Transverse colon (tissue), 4 donors: Measurements from ENCODE around the gene SRSF7. TPM values are rescaled to one million over a fixed set of nuclear protein-coding genes. Genes with fewer than 3 reads are reported as not detected.
A peak's percentile ranks its signal among the peaks of the same experiment; 100 is the strongest.
"Not testable (repeated sequence)": the region's sequence is repeated elsewhere in the genome, so short reads cannot be mapped to it uniquely, and the experiment has no call there.

Experiments
- DNase-seq: peaks from one replicate; pipeline ENCODE4 v3.0.0-alpha.2; 2019
- H3K27ac ChIP-seq, 4 donors: fragments of 200-600 bp; sonication (generic); 2 replicates each; pipeline ENCODE4 v1.5.1; 2016 to 2018; ENCODE audit warnings: inconsistent platforms in 4 of 4
- H3K27me3 ChIP-seq: fragments of 200-600 bp; sonication (generic); 2 replicates; pipeline ENCODE4 v1.5.1; 2017; ENCODE audit warnings: inconsistent platforms
- H3K36me3 ChIP-seq, 4 donors: fragments of 200-600 bp; sonication (generic); 2 replicates each; pipeline ENCODE4 v1.5.1; 2017 to 2019; ENCODE audit warnings: inconsistent platforms in 4 of 4
- H3K4me1 ChIP-seq, 4 donors: fragments of 200-600 bp; sonication (generic); 2 replicates each; pipeline ENCODE4 v1.5.1; 2017 to 2020; ENCODE audit warnings: inconsistent platforms in 4 of 4
- H3K4me3 ChIP-seq, 4 donors: fragments of 200-600 bp; sonication (generic); 1 replicate in 1 of 4; 2 replicates in 3 of 4; pipeline versions ENCODE4 v1.5.1 to v1.6.1; 2017 to 2019; ENCODE audit warnings: inconsistent platforms in 4 of 4
- H3K9me3 ChIP-seq, 2 donors: fragments of 200-600 bp; sonication (generic); 2 replicates each; pipeline ENCODE4 v1.5.1; 2017 to 2019; ENCODE audit warnings: inconsistent platforms in 2 of 2
- EP300 ChIP-seq: sonication (generic); formaldehyde crosslinking; IDR thresholded peaks from one replicate; pipeline ENCODE4 v1.6.1; 2017; ENCODE audit warnings: antibody characterized with exemption, low read depth
- POLR2A ChIP-seq: fragments of 450-650 bp; IDR thresholded peaks from one replicate; pipeline ENCODE4 v1.6.1; 2016; ENCODE audit warnings: antibody characterized with exemption, mild to moderate bottlenecking, moderate library complexity
- POLR2AphosphoS5 ChIP-seq, 3 donors: sonication (generic); formaldehyde crosslinking; IDR thresholded peaks; one replicate each; pipeline ENCODE4 v1.6.1; 2016; ENCODE audit warnings: antibody characterized with exemption in 3 of 3
- WGBS, 2 donors: methylation state at CpG; one replicate each; pipeline ENCODE4 v1.1.5; 2018; ENCODE audit warnings: low coverage in 1 of 2; 5-methylcytosine and 5-hydroxymethylcytosine counted together
- in situ Hi-C, 4 donors: fragments of 200-750 bp; cut with MboI; loops; one replicate each; pipeline versions ENCODE4 v1.15.0 to v1.15.1; 2017; ENCODE audit warnings: low sequenced_read_pairs in 3 of 4, low pct_ligation_motif_present in 1 of 4, low pct_unique_long_range_greater_than_20kb in 1 of 4
- intact Hi-C: fragments of 100-400 bp; cut with DNase I; formaldehyde crosslinking; loops from one replicate; pipeline ENCODE4 v1.15.1; 2023; ENCODE audit warnings: low total_unique reads
- total RNA-seq, 4 donors: library from RNA; depleted of rRNA; stranded (reverse); fragments of >200 nt; gene quantifications; one replicate each; pipeline ENCODE4 v1.1.0, GENCODE V29; 2016
- TF ChIP-seq, protein P1 (sequence below), 5 experiments: fragments of 200-600 bp in 3 of 5; fragments of 450-650 bp in 2 of 5; sonication (generic) in 3 of 5; IDR thresholded peaks; 1 replicate in 2 of 5; 2 replicates in 3 of 5; pipeline ENCODE4 v1.5.1; 2016 to 2017; ENCODE audit warnings: antibody characterized with exemption in 5 of 5, inconsistent platforms in 3 of 5, mild to moderate bottlenecking in 2 of 5, moderate library complexity in 1 of 5

The SRSF7 gene
- total RNA-seq, 4 donors from 2014 or later = 75.6 to 153 (median 95.0) TPM

DNA sequence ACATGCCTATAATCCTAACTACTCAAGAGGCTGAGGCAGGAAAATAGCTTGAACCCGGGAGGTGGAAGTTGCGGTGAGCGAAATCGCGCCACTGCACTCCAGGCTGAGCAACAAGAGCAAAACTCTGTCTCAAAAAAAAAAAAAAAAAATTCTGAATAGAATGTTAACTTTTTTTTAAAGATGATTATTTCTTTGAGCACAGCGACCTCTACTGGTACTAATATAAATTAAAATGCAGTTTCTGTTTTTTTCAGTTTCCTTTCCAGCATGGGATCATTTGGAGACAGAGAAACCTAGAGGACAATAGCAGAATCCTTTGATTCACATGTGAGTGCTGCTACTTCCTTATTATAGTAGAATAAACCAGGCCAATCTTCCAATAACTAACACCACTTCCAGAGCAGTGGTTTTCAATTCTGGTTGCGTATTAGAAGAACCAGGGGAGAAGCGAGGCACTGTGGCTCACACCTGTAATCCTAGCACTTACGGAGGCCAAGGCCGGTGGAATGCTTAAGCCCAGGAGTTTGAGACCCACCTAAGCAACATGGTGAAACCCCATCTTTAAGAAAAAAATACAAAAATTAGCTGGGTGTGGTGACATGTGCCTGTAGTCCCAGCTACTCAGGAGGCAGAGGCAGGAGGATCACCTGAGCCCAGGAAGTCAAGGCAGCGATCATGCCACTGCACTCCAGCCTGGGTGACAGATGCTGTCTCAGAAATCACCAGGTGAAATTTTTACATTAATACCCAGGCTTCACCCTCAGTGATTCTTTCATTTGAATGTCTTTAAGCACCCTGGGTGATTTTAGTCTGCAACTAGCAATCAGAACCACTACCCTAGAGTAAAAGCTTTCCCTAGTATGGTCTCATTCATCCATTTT, 10.1 kb downstream of the SRSF7 start:
- peaks cover 0 to 27% (median 6%) of the 10 kb centered on the region in 4 donors for H3K36me3 ChIP-seq
- in situ Hi-C loops (loop anchor here in 2 of 4 donors (25.0 kb wide), 1 partner anchor 429 kb away; no protein-coding TSS in a partner anchor), intact Hi-C loops (loop anchor here (5.0 to 10.0 kb wide), 2 partner anchors 206 to 424 kb away; no protein-coding TSS in a partner anchor)
- DNase-seq = no peak
- TF ChIP-seq POLR2A (no peak), EP300 (no peak), POLR2AphosphoS5 (IDR thresholded peaks at IDR 0.05) (peak in 1 of 3 donors; percentile 9)
- TF ChIP-seq, protein P1, sequence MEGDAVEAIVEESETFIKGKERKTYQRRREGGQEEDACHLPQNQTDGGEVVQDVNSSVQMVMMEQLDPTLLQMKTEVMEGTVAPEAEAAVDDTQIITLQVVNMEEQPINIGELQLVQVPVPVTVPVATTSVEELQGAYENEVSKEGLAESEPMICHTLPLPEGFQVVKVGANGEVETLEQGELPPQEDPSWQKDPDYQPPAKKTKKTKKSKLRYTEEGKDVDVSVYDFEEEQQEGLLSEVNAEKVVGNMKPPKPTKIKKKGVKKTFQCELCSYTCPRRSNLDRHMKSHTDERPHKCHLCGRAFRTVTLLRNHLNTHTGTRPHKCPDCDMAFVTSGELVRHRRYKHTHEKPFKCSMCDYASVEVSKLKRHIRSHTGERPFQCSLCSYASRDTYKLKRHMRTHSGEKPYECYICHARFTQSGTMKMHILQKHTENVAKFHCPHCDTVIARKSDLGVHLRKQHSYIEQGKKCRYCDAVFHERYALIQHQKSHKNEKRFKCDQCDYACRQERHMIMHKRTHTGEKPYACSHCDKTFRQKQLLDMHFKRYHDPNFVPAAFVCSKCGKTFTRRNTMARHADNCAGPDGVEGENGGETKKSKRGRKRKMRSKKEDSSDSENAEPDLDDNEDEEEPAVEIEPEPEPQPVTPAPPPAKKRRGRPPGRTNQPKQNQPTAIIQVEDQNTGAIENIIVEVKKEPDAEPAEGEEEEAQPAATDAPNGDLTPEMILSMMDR (IDR thresholded peaks at IDR 0.05) = peak; percentile 63 to 94 (median 82)
- 23 to 36% methylated on average over 6 to 11 of the region's 11 CpGs for WGBS, 2 donors
- H3K4me3 ChIP-seq = peak overlapping the region in 1 of 4 donors; percentile 16
- peaks cover 5 to 71% (median 37%) of the 10 kb centered on the region in 4 donors for H3K4me1 ChIP-seq
- H3K27ac ChIP-seq = peak overlapping the region; percentile 79 to 83 (median 80)
- no peaks in the 10 kb centered on the region for H3K27me3 ChIP-seq
- H3K9me3 ChIP-seq = no peaks in the 10 kb centered on the region

DNA sequence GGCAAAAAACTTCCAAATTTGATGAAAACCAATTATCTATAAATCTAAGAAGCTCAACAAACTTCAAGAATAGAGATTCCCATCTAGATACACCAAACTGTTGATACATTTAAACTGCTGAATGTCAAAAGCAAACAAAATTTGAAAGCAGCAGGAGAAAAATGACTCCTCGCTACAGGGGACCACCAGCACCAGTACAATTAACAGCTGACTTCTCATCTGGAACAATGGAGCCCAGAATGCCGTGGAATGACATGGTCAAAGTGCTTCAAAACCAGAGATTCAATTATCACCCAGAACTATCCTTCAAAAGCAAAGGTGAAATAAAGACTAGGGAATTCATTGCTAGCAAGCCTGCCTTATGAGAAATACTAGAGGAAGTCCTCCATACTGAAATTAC, 11.6 kb downstream of the SRSF7 start:
- peaks cover 0 to 12% (median 0%) of the 10 kb centered on the region in 4 donors for H3K36me3 ChIP-seq
- H3K9me3 ChIP-seq = no peaks in the 10 kb centered on the region
- TF ChIP-seq POLR2AphosphoS5 (IDR thresholded peaks at IDR 0.05) = no peak
- no peak for TF ChIP-seq POLR2A
- TF ChIP-seq, protein P1 (IDR thresholded peaks at IDR 0.05) = no peak
- no peak for TF ChIP-seq EP300
- in situ Hi-C loops = loop anchor here in 3 of 4 donors (10.0 to 25.0 kb wide), 4 partner anchors 145 to 427 kb away; no protein-coding TSS in a partner anchor
- peak overlapping the region in 2 of 4 donors; percentile 43 to 74 for H3K27ac ChIP-seq
- intact Hi-C loops = loop anchor here (10.0 kb wide), 2 partner anchors 75 to 155 kb away; partner anchors contain the start of gene GALM
- no peak overlapping the region for H3K4me3 ChIP-seq
- H3K27me3 ChIP-seq = no peaks in the 10 kb centered on the region
- H3K4me1 ChIP-seq = peaks cover 8 to 73% (median 37%) of the 10 kb centered on the region in 4 donors
- WGBS, 2 donors = 94 to 100% methylated on average over 2 of the region's 2 CpGs
- DNase-seq = no peak

DNA sequence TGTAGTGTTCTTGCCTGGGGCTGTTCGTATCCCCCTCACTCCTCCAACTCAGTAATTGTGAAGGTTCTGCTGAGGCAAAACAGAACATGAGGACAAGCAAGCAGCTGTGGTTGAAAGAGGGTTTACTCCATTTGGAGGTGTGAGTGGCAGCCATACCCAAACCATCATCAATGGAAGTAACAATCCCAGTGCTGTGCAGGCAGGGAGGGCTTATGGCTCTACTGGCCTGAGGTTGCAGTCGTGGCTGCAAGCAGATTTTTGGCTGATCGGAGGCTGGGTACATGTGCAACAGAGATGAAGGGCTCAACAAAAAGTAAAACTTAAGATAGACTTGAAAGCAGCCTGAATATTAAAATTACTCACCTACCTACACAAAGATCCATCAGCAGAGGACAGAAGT, 13.2 kb downstream of the SRSF7 start:
- intact Hi-C loops = loop anchor here (10.0 kb wide), 2 partner anchors 73 to 153 kb away; partner anchors contain the start of gene GALM
- 80% methylated on average over 3 of the region's 3 CpGs; no CpG with 5 or more reads in 1 of the 2 donors for WGBS, 2 donors
- TF ChIP-seq POLR2AphosphoS5 (IDR thresholded peaks at IDR 0.05) (peak in 1 of 3 donors; percentile 9), EP300 (no peak)
- in situ Hi-C loops = loop anchor here in 3 of 4 donors (10.0 to 25.0 kb wide), 4 partner anchors 143 to 426 kb away; no protein-coding TSS in a partner anchor
- DNase-seq = no peak
- H3K4me3 ChIP-seq = no peak overlapping the region
- H3K27ac ChIP-seq = peak overlapping the region; percentile 43 to 76 (median 74)
- peaks cover 0 to 5% (median 0%) of the 10 kb centered on the region in 4 donors for H3K36me3 ChIP-seq
- H3K9me3 ChIP-seq = no peaks in the 10 kb centered on the region
- H3K27me3 ChIP-seq = no peaks in the 10 kb centered on the region
- peaks cover 8 to 65% (median 26%) of the 10 kb centered on the region in 4 donors for H3K4me1 ChIP-seq

DNA sequence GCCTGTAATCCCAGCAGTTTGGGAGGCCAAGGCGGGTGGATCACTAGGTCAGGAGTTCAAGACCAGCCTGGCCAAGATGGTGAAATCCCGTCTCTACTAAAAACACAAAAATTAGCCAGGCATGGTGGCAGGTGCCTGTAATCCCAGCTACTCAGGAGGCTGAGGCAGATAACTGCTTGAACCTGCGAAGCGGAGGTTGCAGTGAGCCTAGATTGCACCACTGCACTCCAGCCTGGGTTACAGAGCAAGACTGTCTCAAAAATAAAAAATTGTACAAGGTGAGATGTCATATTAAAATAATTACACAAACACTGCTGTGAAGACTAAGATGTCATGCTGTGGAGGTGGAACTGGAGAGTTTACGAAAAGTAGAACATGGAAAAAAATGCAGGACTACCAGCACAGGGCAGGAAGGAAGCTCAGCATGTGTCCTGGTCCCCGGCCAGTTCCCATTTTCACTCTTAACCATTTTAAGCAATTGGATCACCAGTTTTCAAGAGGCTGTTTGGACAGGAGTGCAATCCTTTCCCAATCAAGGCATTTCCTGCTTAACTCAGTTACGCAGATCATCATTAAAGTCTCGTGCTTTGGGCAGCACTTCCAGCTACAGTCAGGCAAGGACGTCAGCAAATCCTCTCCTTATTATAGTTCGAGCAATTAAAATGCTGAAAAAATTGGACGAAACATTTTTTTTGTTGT, 14.0 kb downstream of the SRSF7 start:
- H3K4me3 ChIP-seq, H3K9me3 ChIP-seq, H3K27me3 ChIP-seq: not testable (repeated sequence)
- TF ChIP-seq EP300 = peak; percentile 98
- TF ChIP-seq POLR2AphosphoS5 (IDR thresholded peaks at IDR 0.05) = peak; percentile 62 to 82 (median 67)
- in situ Hi-C loops (loop anchor here in 3 of 4 donors (10.0 to 25.0 kb wide), 4 partner anchors 142 to 425 kb away; no protein-coding TSS in a partner anchor), intact Hi-C loops (loop anchor here (10.0 kb wide), 2 partner anchors 72 to 152 kb away; partner anchors contain the start of gene GALM)
- peak; percentile 58 for DNase-seq
- WGBS, 2 donors = 74 to 82% methylated on average over 8 to 11 of the region's 11 CpGs
- Histone ChIP-seq H3K27ac (peak overlapping the region; percentile 71 to 76 (median 74)), H3K36me3 (peaks cover 0 to 12% (median 2%) of the 10 kb centered on the region in 4 donors), H3K4me1 (peaks cover 8 to 58% (median 22%) of the 10 kb centered on the region in 4 donors)
